Measurements from ENCODE around the gene HAO2. TPM values are rescaled to one million over a fixed set of nuclear protein-coding genes. Genes with fewer than 3 reads are reported as not detected.

HAO2 gene
- total RNA-seq, 1 experiment from 2014 or later: not detected

DNA sequence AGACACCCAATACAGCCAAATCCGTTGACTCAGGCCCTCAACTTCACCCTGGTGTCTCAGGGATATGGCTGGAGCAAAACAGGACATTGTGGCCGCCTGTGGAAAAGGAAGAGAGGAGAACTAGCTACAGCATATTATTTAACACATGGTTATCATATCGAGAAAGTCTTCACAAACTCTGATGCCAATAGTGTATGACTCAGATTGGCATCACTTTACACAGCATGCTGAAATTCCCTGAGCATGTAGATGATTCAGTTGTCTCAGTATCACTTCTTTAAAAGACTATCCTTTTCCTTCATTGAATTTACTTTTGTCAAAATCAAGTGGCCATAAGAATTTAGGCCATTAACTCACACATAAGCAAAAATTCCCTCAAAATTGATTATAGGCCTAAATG, 66.5 kb downstream of the HAO2 start:
- no peak for DNase-seq (ENCODE audit: low spot score)

DNA sequence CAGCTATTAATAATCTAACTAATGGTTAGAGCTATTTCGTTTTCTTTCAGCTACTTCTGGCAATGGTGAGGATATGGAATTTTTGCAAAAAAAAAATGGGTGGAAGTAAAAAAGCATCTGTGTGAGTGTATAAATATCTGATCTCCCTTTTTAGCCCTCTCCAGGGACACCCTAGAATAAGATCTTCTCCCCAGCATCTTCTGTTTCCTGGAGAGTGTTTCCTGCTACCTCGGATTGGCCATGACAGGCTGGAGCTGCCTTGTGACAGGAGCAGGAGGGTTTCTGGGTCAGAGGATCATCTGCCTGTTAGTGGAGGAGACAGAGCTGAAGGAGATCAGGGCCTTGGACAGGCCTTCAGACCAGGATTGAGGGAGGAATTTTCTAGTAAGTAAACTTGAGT, 70.2 kb downstream of the HAO2 start:
- no peak for DNase-seq (ENCODE audit: low spot score)

DNA sequence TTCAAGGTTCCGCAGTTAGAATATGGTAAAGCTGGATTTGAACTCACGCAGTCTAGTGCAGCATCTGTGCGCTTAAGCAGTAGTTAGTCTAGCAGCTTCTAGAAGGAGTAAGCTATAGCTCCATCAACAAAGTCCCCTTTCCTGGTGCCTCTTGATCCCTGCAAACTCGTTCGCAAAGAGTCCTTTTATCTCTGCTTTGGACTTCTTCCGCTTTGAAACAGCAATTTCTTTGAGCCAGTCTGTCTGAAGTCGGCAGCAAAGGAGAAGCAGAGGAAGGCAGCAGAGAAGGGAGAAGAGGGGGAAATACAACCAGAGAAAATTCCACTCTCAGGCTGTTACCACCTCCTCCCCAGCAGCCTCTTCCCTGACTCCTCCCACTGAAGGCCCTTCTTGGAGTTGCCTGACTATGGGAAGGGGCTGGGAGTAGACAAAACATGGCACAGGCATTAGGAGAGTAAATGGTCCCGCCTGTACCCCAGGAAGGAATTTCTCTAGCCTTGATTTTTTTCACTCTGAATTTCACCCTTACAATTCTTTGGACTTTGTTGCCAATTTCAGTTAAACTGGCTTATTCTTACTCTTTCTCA, 72.2 kb downstream of the HAO2 start:
- DNase-seq (ENCODE audit: low spot score): no peak

GRCh38 chr1:119442756-119443155, 74.2 kb downstream of the HAO2 start:
- DNase-seq (ENCODE audit: low spot score): no peak

Small RNAs within 50 kb of the gene (small RNA-seq; reads per million reads assigned to genes)
- 0.29 reads per million for gene RNU1-75P

Other genes with a start within 250 kb of the HAO2 start
- 13.1 and 16.4 TPM in 2 replicates for gene WARS2, start 228.1 kb upstream of the HAO2 start, total RNA-seq (2014; rRNA removed; shearing (Covaris generic))
- not detected in 2 replicates for gene HSD3B2, start 46.4 kb downstream of the HAO2 start, total RNA-seq (2014; rRNA removed; shearing (Covaris generic))
- 1.3 TPM in 1 of 2 replicates, not detected in the other for gene HSD3B1, start 138.4 kb downstream of the HAO2 start, total RNA-seq (2014; rRNA removed; shearing (Covaris generic))